RWPE2 (cell line): ENCODE data around the gene PFKP.

Experiments
- ATAC-seq: fragments of 200-7000 bp; cut with Tn5 transposase; 3 replicates; pipeline ENCODE4 v1.9.1; 2021; ENCODE audit warnings: low read depth
- DNase-seq: peaks from one replicate; pipeline ENCODE4 v3.0.0-alpha.2; 2020; ENCODE audit warnings: low spot score
- H3K27ac ChIP-seq: fragments of 450-650 bp; 2 replicates; pipeline ENCODE4 v1.5.1; 2017; ENCODE audit warnings: mild to moderate bottlenecking; ENCODE audit not compliant: poor library complexity, severe bottlenecking
- H3K27me3 ChIP-seq: fragments of 250-450 bp; sonication (Bioruptor Pico); 2 replicates; pipeline ENCODE4 v1.5.1; 2021; ENCODE audit warnings: mild to moderate bottlenecking, moderate library complexity; ENCODE audit not compliant: insufficient read depth, poor library complexity, severe bottlenecking
- H3K36me3 ChIP-seq: fragments of 250-450 bp; sonication (Bioruptor Pico); 2 replicates; pipeline ENCODE4 v1.5.1; 2020; ENCODE audit warnings: low read depth, mild to moderate bottlenecking, moderate library complexity
- H3K4me1 ChIP-seq: fragments of 250-450 bp; sonication (Bioruptor Pico); 2 replicates; pipeline ENCODE4 v1.5.1; 2021; ENCODE audit warnings: mild to moderate bottlenecking, moderate library complexity; ENCODE audit not compliant: insufficient read depth, poor library complexity, severe bottlenecking
- H3K4me3 ChIP-seq: fragments of 250-450 bp; sonication (Bioruptor Pico); 2 replicates; pipeline ENCODE4 v1.5.1; 2021; ENCODE audit warnings: mild to moderate bottlenecking, moderate library complexity; ENCODE audit not compliant: severe bottlenecking
- H3K9me3 ChIP-seq: fragments of 250-450 bp; sonication (Bioruptor Pico); 2 replicates; pipeline ENCODE4 v1.5.1; 2021; ENCODE audit warnings: mild to moderate bottlenecking, moderate library complexity; ENCODE audit not compliant: severe bottlenecking
- CTCF ChIP-seq: fragments of 450-650 bp; IDR thresholded peaks from one replicate; pipeline ENCODE4 v1.5.1; 2017; ENCODE audit warnings: mild to moderate bottlenecking, moderate library complexity; ENCODE audit not compliant: poor library complexity, severe bottlenecking

The PFKP gene

GRCh38 chr10:3046210-3046779, 21.1 kb upstream of the PFKP start:
- peak overlapping the region; percentile 74 for H3K27ac ChIP-seq
- DNase-seq (no peak), ATAC-seq (no peak)

DNA sequence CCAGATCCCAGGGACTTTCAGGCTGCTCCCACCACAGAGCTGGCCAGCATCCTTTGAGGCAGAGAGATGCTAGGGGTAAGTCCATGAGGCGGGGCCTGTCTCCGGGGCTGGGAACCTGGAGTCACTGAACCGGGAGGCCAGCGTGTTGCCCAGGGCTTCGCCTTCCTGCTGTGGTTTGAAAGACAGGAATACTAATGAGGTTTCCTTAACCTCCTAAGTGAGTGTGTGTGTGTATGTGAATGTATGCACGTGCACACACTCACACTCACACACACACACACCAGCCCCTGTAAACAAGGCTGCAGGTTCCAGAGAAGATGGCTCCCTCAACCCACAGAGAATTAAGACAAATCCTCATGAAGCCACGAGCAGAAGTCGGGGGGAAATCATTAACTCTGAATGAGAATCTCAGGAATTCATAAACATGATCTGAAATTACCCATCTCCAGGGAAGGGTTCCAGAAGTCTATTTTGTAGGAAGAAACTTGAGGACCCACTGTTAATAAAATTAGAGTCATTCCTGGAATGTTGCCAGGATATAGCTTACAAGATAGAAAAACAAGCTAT, 20.3 kb upstream of the PFKP start:
- H3K4me1 ChIP-seq, result peaks cover 8% of the 10 kb centered on the region
- no peak overlapping the region for H3K27ac ChIP-seq
- H3K9me3 ChIP-seq, result no peaks in the 10 kb centered on the region
- no peak for DNase-seq
- no peaks in the 10 kb centered on the region for H3K36me3 ChIP-seq
- ATAC-seq, result no peak
- H3K27me3 ChIP-seq, result no peaks in the 10 kb centered on the region
- no peak for TF ChIP-seq CTCF
- H3K4me3 ChIP-seq, result no peak overlapping the region

More at GRCh38 chr10:3046210-3046779, 21.1 kb upstream of the PFKP start:
- H3K4me3 ChIP-seq, result no peak overlapping the region
- no peak for TF ChIP-seq CTCF
- H3K9me3 ChIP-seq, result no peaks in the 10 kb centered on the region
- H3K36me3 ChIP-seq, result no peaks in the 10 kb centered on the region
- peaks cover 8% of the 10 kb centered on the region for H3K4me1 ChIP-seq
- H3K27me3 ChIP-seq, result no peaks in the 10 kb centered on the region

DNA sequence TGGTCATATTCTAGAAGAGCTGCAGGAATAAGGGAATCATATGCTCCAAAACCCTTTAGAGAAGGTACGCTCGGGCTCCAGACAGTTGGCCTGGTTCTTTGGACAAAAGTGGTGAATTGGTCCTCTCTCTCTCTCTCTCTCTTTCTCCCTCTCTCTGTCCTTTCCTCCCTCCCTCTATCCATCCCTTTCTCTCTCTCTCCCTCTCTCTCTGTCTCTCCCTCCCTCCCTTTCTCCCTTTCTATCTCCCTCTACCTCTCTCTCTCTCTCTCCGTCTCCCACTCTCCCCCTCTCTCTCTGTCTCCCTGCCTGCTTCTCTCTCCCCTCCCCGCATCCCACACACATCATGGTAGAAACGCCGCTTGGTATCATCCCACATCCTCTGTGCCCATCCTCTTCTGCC, 19.8 kb upstream of the PFKP start:
- no peaks in the 10 kb centered on the region for H3K27me3 ChIP-seq
- DNase-seq, result no peak

GRCh38 chr10:3048119-3049019, 19.0 kb upstream of the PFKP start:
- Histone ChIP-seq H3K27ac (no peak overlapping the region), H3K36me3 (no peaks in the 10 kb centered on the region), H3K4me3 (no peak overlapping the region), H3K9me3 (no peaks in the 10 kb centered on the region), H3K27me3 (no peaks in the 10 kb centered on the region), H3K4me1 (peaks cover 8% of the 10 kb centered on the region)
- DNase-seq (no peak), ATAC-seq (no peak)
- no peak for TF ChIP-seq CTCF

More for the DNA sequence above, 19.8 kb upstream of the PFKP start:
- no peak for TF ChIP-seq CTCF
- Histone ChIP-seq H3K9me3 (no peaks in the 10 kb centered on the region), H3K4me3 (no peak overlapping the region), H3K4me1 (peaks cover 8% of the 10 kb centered on the region), H3K36me3 (no peaks in the 10 kb centered on the region), H3K27ac (no peak overlapping the region)
- ATAC-seq, result no peak

DNA sequence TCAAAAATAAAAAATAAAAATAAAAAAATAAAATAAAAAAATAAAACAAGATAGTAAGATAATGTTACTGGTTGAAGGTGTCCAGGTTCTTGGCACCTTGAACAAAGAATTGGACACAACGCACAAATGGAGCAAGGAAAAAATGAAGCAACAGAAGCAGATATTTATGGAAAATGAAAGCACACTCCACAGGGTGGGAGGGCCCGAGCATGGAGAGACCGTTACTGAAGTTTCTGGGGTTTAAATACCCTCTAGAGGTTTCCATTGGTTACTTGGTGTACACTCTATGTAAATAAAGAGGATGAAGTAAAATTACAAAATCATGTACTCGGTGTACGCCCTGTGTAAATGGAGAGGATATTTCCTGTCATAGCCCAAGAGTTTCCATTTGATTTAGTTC, 15.7 kb upstream of the PFKP start:
- H3K9me3 ChIP-seq, result no peaks in the 10 kb centered on the region
- no peak for DNase-seq
- H3K27me3 ChIP-seq, result no peaks in the 10 kb centered on the region
- no peak overlapping the region for H3K4me3 ChIP-seq
- no peak for TF ChIP-seq CTCF
- no peaks in the 10 kb centered on the region for H3K36me3 ChIP-seq
- no peak for ATAC-seq
- no peaks in the 10 kb centered on the region for H3K4me1 ChIP-seq
- H3K27ac ChIP-seq, result no peak overlapping the region
